Stimulated activated CD4-positive, alpha-beta T cell treated with anti-CD3 and anti-CD28 coated beads, Interleukin-4, amount 100 ng/mL, for 1 hour (primary cell): ENCODE data around the gene THSD4.

Experiments
- DNase-seq: peaks from one replicate; pipeline ENCODE4 v3.0.0-alpha.2; 2020

The THSD4 gene

GRCh38 chr15:71679793-71680353, 564.6 kb downstream of the THSD4 start:
- DNase-seq = no peak

GRCh38 chr15:71682001-71682400, 566.7 kb downstream of the THSD4 start:
- no peak for DNase-seq

GRCh38 chr15:71683411-71684274, 568.4 kb downstream of the THSD4 start:
- no peak for DNase-seq

GRCh38 chr15:71685420-71685993, 570.2 kb downstream of the THSD4 start:
- DNase-seq = no peak

- no peak for DNase-seq
Measured at GRCh38 chr15:71686221-71687050, 571.2 kb downstream of the THSD4 start.

GRCh38 chr15:71687902-71688508, 572.7 kb downstream of the THSD4 start:
- no peak for DNase-seq

- no peak for DNase-seq
Measured at GRCh38 chr15:71688509-71689094, 573.3 kb downstream of the THSD4 start.

GRCh38 chr15:71691081-71691457, 575.8 kb downstream of the THSD4 start:
- no peak for DNase-seq

GRCh38 chr15:71691458-71692417, 576.5 kb downstream of the THSD4 start:
- DNase-seq = no peak

GRCh38 chr15:71697236-71697635, 582.0 kb downstream of the THSD4 start:
- DNase-seq = no peak

GRCh38 chr15:71698030-71698429, 582.8 kb downstream of the THSD4 start:
- DNase-seq = no peak

GRCh38 chr15:71698742-71699141, 583.5 kb downstream of the THSD4 start:
- no peak for DNase-seq

- no peak for DNase-seq
Measured at GRCh38 chr15:71699977-71700376, 584.7 kb downstream of the THSD4 start.

GRCh38 chr15:71701808-71702207, 586.5 kb downstream of the THSD4 start:
- DNase-seq = no peak

GRCh38 chr15:71702496-71702895, 587.2 kb downstream of the THSD4 start:
- DNase-seq = no peak

- DNase-seq = no peak
Measured at GRCh38 chr15:71705151-71705550, 589.9 kb downstream of the THSD4 start.

GRCh38 chr15:71706461-71707229, 591.4 kb downstream of the THSD4 start:
- no peak for DNase-seq

- no peak for DNase-seq
Measured at GRCh38 chr15:71707230-71708050, 592.2 kb downstream of the THSD4 start.

GRCh38 chr15:71708051-71708429, 592.8 kb downstream of the THSD4 start:
- no peak for DNase-seq

- DNase-seq = no peak
Measured at GRCh38 chr15:71708741-71709140, 593.5 kb downstream of the THSD4 start.
